ENCODE results near the gene CYP8B1.

CYP8B1 gene

DNA sequence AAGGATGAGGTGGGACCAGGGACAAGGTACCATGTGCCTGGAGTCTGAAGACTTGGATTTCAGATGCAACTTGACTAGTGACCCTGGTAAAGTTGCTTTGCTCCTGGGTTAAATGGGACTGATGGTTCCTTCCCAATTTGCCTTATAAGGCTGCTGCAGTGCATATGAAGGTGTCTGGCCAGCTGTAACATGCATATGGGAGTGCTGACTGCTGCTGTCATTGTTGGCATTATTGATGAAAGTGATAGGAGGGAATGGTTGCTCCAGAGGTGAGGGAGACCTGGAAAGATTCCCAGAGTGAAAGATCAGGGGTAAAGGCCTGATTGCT lies 20.5 kb downstream of the CYP8B1 start:
- Histone ChIP-seq H3K4me3 (ENCODE audit: low read depth, low read length) (no peak overlapping the region), H3K27ac (ENCODE audit: extremely low read depth, low read depth, low read length) (no peak overlapping the region), H3K9me3 (ENCODE audit: control insufficient read depth, insufficient read depth, low read depth, low read length) (no peaks in the 10 kb centered on the region), H3K4me1 (ENCODE audit: control insufficient read depth, insufficient read depth, low read length) (no peaks in the 10 kb centered on the region), H3K36me3 (ENCODE audit: control insufficient read depth in 2 of 2, insufficient read depth in 1 of 2, low read length in 2 of 2) (no peaks in the 10 kb centered on the region)
- ChIA-PET POLR2A (no interaction called here), CTCF (no interaction called here)
- no peak for TF ChIP-seq ZNF621 (tag by site-specific recombination; IDR thresholded peaks at IDR 0.05)
- TF ChIP-seq, protein P1, sequence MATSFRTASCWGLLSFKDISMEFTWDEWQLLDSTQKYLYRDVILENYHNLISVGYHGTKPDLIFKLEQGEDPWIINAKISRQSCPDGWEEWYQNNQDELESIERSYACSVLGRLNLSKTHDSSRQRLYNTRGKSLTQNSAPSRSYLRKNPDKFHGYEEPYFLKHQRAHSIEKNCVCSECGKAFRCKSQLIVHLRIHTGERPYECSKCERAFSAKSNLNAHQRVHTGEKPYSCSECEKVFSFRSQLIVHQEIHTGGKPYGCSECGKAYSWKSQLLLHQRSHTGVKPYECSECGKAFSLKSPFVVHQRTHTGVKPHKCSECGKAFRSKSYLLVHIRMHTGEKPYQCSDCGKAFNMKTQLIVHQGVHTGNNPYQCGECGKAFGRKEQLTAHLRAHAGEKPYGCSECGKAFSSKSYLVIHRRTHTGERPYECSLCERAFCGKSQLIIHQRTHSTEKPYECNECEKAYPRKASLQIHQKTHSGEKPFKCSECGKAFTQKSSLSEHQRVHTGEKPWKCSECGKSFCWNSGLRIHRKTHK (tag by site-specific recombination; IDR thresholded peaks at IDR 0.05): no peak
- no peak for TF ChIP-seq ZNF624 (tag by site-specific recombination; IDR thresholded peaks at IDR 0.05)

DNA sequence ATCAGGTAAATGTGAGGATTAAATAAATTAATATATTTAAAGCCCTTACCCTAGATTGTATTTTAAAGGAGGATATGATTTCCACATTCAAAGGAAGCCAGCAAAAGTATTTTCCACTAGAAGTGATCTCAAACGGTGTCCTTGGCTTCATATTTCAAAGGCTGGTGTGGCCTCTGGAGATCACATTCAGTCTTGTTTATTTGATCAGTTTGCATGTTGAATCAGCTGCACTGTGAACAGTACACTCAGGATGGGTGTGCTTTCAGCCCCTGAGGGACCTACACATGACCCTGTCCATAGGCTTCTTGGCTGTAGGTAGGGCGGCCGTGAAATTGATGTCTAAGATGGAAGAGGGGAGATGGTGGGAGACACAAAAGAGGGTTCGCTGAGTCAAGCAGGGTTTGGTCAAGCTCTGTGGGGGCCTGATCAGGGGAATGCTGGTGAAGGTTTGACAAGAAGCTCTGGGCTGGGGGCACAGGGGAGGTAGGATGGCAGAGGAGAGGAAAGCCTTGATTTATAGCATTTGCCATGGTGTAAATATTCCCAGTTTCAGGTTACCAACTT lies 21.9 kb downstream of the CYP8B1 start:
- TF ChIP-seq ZNF777 (tag by site-specific recombination; IDR thresholded peaks at IDR 0.05; ENCODE audit: borderline replicate concordance) (no peak), ZNF791 (tag by site-specific recombination; IDR thresholded peaks at IDR 0.05) (no peak), TCF7L2 (IDR thresholded peaks at IDR 0.05; ENCODE audit: borderline replicate concordance, low read depth, low read length) (peak; percentile 14; the same call in 1 of the 2 replicates)
- TF ChIP-seq, protein P2, sequence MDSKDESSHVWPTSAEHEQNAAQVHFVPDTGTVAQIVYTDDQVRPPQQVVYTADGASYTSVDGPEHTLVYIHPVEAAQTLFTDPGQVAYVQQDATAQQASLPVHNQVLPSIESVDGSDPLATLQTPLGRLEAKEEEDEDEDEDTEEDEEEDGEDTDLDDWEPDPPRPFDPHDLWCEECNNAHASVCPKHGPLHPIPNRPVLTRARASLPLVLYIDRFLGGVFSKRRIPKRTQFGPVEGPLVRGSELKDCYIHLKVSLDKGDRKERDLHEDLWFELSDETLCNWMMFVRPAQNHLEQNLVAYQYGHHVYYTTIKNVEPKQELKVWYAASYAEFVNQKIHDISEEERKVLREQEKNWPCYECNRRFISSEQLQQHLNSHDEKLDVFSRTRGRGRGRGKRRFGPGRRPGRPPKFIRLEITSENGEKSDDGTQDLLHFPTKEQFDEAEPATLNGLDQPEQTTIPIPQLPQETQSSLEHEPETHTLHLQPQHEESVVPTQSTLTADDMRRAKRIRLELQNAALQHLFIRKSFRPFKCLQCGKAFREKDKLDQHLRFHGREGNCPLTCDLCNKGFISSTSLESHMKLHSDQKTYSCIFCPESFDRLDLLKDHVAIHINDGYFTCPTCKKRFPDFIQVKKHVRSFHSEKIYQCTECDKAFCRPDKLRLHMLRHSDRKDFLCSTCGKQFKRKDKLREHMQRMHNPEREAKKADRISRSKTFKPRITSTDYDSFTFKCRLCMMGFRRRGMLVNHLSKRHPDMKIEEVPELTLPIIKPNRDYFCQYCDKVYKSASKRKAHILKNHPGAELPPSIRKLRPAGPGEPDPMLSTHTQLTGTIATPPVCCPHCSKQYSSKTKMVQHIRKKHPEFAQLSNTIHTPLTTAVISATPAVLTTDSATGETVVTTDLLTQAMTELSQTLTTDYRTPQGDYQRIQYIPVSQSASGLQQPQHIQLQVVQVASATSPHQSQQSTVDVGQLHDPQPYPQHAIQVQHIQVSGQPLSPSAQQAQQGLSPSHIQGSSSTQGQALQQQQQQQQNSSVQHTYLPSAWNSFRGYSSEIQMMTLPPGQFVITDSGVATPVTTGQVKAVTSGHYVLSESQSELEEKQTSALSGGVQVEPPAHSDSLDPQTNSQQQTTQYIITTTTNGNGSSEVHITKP (tag by site-specific recombination; IDR thresholded peaks at IDR 0.05): no peak
- no peak overlapping the region for H3K4me3 ChIP-seq (ENCODE audit: low read depth, low read length)
- no peaks in the 10 kb centered on the region for H3K36me3 ChIP-seq (ENCODE audit: control insufficient read depth in 2 of 2, insufficient read depth in 1 of 2, low read length in 2 of 2)
- POLR2A ChIA-PET: no interaction called here
- H3K4me1 ChIP-seq (ENCODE audit: control insufficient read depth, insufficient read depth, low read length): no peaks in the 10 kb centered on the region
- CTCF ChIA-PET: no interaction called here
- H3K27ac ChIP-seq (ENCODE audit: extremely low read depth, low read depth, low read length): no peak overlapping the region
- no peaks in the 10 kb centered on the region for H3K9me3 ChIP-seq (ENCODE audit: control insufficient read depth, insufficient read depth, low read depth, low read length)

DNA sequence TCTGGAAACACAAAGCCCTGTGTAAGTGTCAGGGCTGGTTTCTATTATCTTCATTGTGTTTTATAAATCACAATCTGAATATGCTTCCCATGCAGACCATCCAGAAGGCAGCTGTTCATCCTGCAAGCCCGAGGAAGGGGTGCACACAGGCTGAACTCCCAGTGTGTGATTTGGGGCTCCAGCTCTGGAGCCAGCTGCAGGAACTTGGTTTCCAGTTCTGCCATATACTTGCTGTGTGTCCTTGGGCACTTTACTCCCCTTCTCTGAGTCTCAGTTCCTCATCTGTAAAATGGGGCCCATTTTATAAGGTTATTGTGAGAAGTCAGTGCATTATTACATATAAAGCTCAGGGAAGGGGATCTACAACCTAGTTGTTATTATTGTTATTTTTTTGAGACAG lies 22.6 kb downstream of the CYP8B1 start:
- Histone ChIP-seq H3K4me1 (ENCODE audit: control insufficient read depth, insufficient read depth, low read length) (no peaks in the 10 kb centered on the region), H3K9me3 (ENCODE audit: control insufficient read depth, insufficient read depth, low read depth, low read length) (no peaks in the 10 kb centered on the region), H3K27ac (ENCODE audit: extremely low read depth, low read depth, low read length) (no peak overlapping the region), H3K4me3 (ENCODE audit: low read depth, low read length) (no peak overlapping the region), H3K36me3 (ENCODE audit: control insufficient read depth in 2 of 2, insufficient read depth in 1 of 2, low read length in 2 of 2) (no peaks in the 10 kb centered on the region)
- POLR2A ChIA-PET: no interaction called here
- no peak for TF ChIP-seq SCRT2 (tag by site-specific recombination; IDR thresholded peaks at IDR 0.05)
- TF ChIP-seq ZNF433 (tag by site-specific recombination; IDR thresholded peaks at IDR 0.05; ENCODE audit: low read depth): no peak
- TF ChIP-seq ZNF768 (tag by site-specific recombination; IDR thresholded peaks at IDR 0.05): 0 out of 2 replicates have a peak, but pooled peaks have one; percentile 26
- CTCF ChIA-PET: interaction anchor here (0.7 to 1.6 kb wide), 2 partner anchors 8 to 14 kb away, joined by 3 to 6 read pairs; no protein-coding TSS in a partner anchor

DNA sequence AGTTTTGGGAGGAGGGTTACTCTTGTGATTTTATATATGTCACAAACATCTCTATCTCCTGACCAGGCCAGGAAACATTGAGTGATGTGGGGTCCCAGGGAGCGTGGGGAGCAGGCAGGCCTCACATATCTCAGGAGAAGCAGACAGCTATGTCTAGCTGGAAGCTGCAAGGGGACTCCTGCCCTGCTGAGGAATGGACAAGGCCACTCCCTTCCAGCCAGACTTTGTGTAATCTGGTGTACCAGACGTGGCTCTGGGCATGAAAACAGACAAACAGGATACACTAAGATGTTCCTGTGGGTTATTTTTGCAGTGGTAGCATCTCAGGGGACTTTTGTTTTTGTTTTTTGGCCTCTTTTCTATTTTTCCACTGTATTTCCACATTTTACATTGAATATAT lies 23.2 kb downstream of the CYP8B1 start:
- POLR2A ChIA-PET: no interaction called here
- H3K36me3 ChIP-seq (ENCODE audit: control insufficient read depth in 2 of 2, insufficient read depth in 1 of 2, low read length in 2 of 2): no peaks in the 10 kb centered on the region
- H3K4me1 ChIP-seq (ENCODE audit: control insufficient read depth, insufficient read depth, low read length): no peaks in the 10 kb centered on the region
- no peak overlapping the region for H3K27ac ChIP-seq (ENCODE audit: extremely low read depth, low read depth, low read length)
- CTCF ChIA-PET: interaction anchor here (0.6 to 1.9 kb wide), 4 partner anchors 8 to 22 kb away, joined by 3 to 8 read pairs (median 4); no protein-coding TSS in a partner anchor
- no peak overlapping the region for H3K4me3 ChIP-seq (ENCODE audit: low read depth, low read length)
- no peaks in the 10 kb centered on the region for H3K9me3 ChIP-seq (ENCODE audit: control insufficient read depth, insufficient read depth, low read depth, low read length)
- no peak for TF ChIP-seq ZNF585B (tag by site-specific recombination; IDR thresholded peaks at IDR 0.05)
- TF ChIP-seq ZNF785 (tag by site-specific recombination; IDR thresholded peaks at IDR 0.05): no peak
- TF ChIP-seq, protein P3, sequence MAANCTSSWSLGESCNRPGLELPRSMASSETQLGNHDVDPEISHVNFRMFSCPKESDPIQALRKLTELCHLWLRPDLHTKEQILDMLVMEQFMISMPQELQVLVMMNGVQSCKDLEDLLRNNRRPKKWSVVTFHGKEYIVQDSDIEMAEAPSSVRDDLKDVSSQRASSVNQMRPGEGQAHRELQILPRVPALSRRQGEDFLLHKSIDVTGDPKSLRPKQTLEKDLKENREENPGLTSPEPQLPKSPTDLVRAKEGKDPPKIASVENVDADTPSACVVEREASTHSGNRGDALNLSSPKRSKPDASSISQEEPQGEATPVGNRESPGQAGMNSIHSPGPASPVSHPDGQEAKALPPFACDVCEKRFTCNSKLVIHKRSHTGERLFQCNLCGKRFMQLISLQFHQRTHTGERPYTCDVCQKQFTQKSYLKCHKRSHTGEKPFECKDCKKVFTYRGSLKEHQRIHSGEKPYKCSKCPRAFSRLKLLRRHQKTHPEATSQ (tag by site-specific recombination; IDR thresholded peaks at IDR 0.05): no peak
- no peak for TF ChIP-seq ZNF555 (tag by site-specific recombination; conservative IDR thresholded peaks at IDR 0.05)
- no peak for TF ChIP-seq SP3 (tag by site-specific recombination; IDR thresholded peaks at IDR 0.05)
- no peak for TF ChIP-seq GLIS1 (tag by site-specific recombination; IDR thresholded peaks at IDR 0.05)
- no peak for TF ChIP-seq ZNF121 (tag by site-specific recombination; IDR thresholded peaks at IDR 0.05)
- no peak for TF ChIP-seq ZBTB6 (tag by site-specific recombination; IDR thresholded peaks at IDR 0.05)
- no peak for TF ChIP-seq ZNF530 (tag by site-specific recombination; IDR thresholded peaks at IDR 0.05; ENCODE audit: low read depth)
- TF ChIP-seq ZNF223 (tag by site-specific recombination; IDR thresholded peaks at IDR 0.05): no peak
- no peak for TF ChIP-seq MYNN (tag by site-specific recombination; IDR thresholded peaks at IDR 0.05; ENCODE audit: borderline replicate concordance)
